GM19193 (cell line): Measurements from ENCODE around the gene TPRX2.

Experiments used
- POLR2A ChIP-seq: IDR thresholded peaks from 4 replicates; pipeline ENCODE4 v1.6.1; 2011; ENCODE audit not compliant: insufficient read depth, insufficient read length; ENCODE audit errors: extremely low read depth

TPRX2 gene

DNA sequence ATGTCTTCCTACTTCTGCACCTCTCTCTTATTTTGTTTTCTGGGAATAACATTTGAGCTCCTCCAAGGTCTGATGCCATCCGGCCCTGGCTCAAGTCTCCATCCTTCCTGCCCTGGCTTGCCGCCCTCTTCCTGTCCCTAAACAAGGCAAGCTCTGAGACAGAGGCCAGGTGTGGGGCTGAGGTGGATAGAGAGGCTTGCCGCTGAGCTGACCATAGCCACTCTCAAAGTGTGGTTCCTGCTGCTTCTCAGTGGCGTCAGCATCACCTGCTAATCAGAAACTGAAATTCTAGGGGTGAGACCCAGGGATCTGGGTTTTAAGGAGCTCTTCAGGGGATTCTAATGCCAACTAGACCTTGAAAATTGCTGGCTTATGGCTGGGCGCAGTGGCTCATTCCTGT is 6.0 kb upstream of the TPRX2 start:
- no peak for TF ChIP-seq POLR2A

DNA sequence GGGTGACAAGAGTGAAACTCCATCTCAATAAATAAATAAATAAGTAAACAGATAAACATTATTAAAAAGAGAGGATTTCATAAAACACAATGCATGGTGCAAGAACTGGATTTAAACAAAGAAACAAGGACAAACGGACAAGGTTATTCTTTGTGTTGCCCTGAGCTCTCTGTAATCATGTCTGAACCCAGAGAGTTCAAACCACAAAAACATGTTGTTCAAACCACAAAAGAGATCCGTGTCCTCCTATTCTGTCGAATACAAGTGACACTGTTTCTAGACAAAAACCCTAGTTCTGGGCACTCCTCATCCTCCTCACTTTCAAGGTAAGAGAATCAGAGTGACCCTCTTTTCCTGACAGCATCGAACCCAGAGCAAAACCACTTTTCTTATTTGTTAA is 4.6 kb upstream of the TPRX2 start:
- no peak for TF ChIP-seq POLR2A

GRCh38 chr19:47860602-47861297 is 1.7 kb downstream of the TPRX2 start:
- TF ChIP-seq POLR2A: no peak

DNA sequence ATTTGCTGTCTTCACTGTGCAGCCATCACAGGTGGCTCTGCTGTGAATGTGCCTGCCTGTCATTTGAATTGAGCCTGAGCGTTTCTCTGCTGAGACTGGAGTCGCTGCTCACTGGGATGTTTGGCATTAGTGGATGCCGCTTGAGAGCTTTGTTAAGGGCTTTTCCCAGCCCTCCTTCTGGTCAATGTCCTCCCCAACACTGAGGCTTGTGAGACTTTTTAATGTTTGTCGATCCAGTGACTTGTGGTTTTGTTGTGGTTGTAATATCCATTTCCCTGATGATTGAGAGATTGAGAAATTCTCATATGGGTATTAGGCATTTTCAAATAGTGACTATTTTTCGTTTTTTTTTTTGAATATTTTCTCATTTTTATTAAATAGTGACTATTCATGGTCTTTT is 2.6 kb downstream of the TPRX2 start:
- TF ChIP-seq POLR2A: no peak

DNA sequence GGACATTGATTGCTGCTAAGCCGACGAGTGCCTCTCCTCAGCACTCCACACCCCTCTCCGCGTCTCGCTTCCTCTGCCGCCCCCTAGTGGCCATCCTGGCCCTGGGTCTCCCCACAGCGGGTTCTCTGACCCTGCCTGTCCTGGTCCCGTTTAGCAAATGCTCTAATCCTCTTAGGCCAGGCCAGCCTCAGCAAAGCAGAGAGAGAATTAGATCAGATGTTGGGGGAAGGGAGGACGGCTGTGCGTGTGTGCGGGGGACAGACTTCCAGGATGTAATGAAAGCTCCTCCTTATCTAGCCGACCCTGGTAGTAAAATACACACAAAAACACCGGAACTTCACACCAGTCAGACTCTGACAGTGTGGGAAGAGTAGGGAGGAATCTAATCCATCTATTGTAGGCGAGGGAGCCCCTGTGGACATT is 4.5 kb downstream of the TPRX2 start:
- TF ChIP-seq POLR2A: no peak

DNA sequence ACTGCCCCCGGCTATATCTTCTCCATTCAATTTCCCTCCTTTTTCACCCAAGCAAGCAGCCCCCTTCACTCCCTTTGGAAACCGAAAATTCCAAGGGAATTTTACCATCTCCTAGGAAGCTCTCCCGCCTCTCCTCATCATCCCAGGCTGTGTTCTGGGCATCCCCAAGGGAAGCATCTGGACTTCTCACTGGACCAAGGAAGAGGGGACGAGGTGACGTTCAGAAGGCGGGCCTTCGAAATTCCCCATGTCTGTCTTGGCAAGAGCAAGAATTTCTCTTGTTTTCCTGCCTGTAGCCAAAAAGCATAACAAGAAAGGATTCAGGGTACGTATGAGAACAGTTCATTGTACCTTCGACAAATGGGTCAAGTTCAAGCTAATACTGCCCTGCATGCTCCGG is 6.1 kb downstream of the TPRX2 start:
- no peak for TF ChIP-seq POLR2A

GRCh38 chr19:47878906-47879305 is 19.9 kb downstream of the TPRX2 start:
- TF ChIP-seq POLR2A: no peak

DNA sequence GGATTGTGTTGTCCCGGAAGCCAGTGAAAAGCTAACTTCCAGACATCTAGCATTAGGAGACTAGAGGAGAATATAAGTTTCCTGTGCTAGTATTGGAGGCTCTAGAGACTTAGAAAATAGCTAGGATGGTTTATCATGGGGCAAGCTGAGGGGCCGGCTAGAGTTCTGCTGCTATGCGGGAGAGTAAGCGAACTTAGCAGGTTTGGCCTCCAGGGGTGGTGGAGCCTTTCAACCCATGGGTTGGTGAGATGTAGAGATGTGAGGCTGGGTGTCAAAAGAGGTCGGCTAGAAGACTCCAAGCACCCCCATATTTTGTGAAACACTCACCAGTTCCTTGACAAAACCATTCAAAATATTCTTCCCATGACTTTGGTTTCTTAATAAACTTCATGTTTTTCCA is 22.7 kb downstream of the TPRX2 start:
- no peak for TF ChIP-seq POLR2A

DNA sequence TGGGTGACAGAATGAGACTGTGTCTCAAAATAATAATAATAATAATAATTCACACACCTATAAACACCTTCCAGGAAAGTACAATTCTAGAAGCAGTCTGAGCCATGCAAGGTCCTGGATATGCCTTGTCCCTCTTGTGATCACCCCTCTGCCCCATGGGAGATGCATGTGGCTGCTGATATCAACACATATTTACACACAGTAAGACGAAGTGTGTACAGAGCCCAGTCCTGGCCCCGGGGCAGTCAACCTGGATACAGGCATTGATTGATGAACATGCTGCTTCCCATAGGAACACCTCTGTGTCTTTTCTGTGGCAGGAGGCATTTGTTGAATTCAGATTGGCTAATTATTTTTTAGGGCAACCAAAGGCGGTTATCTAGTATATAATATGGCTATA is 23.9 kb downstream of the TPRX2 start:
- TF ChIP-seq POLR2A: no peak

GRCh38 chr19:47885067-47885463 is 26.0 kb downstream of the TPRX2 start:
- TF ChIP-seq POLR2A: no peak

DNA sequence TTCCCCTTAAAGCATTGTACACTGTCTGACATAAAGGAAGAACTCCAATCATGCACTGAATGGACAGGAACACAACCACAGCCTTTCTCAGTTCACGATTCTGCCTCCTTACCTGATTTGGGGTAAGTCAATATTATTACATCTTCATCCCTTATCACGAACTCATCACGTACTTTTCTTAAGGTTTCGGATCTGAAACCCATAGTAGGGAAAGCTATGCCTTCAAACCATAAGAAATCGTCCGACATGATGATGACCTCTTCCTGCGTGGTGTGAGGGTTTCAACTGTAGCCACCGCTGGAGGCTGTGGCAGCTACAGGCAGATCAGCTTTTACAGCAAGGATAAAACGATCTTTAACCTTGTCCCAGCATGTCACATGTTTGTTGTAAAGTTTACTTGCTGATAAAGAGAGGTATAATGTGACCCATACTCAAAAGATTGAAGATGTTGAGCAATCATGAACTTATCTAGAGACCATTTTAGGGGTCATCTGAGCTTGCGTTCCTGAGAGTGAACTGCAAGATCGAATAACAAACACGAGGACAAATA is 27.1 kb downstream of the TPRX2 start, which contains the start of gene SULT2A1:
Gene SULT2A1 (minus strand): TSS at position 306 of the 550 bp plus-strand sequence. CDS start 58 bp downstream, at position 248.
- no peak for TF ChIP-seq POLR2A

- no peak for TF ChIP-seq POLR2A
Observed at GRCh38 chr19:47890865-47891621, 32.0 kb downstream of the TPRX2 start.

DNA sequence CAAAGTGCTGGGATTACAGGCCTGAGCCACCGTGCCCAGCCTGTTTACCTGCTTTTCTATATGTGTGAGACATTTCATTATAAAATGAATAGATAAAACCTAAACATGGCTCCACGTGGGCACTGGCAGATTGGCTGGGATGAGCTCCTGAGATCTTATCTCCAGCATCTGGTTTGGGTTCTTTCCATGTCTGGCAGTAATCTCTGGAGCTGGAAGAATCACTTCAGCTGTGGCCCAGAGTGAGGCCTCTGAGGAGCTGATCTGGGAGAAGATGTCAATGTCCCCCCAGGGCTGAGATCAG is 32.5 kb downstream of the TPRX2 start:
- no peak for TF ChIP-seq POLR2A

- no peak for TF ChIP-seq POLR2A
Observed at GRCh38 chr19:47891923-47892666, 33.1 kb downstream of the TPRX2 start.

DNA sequence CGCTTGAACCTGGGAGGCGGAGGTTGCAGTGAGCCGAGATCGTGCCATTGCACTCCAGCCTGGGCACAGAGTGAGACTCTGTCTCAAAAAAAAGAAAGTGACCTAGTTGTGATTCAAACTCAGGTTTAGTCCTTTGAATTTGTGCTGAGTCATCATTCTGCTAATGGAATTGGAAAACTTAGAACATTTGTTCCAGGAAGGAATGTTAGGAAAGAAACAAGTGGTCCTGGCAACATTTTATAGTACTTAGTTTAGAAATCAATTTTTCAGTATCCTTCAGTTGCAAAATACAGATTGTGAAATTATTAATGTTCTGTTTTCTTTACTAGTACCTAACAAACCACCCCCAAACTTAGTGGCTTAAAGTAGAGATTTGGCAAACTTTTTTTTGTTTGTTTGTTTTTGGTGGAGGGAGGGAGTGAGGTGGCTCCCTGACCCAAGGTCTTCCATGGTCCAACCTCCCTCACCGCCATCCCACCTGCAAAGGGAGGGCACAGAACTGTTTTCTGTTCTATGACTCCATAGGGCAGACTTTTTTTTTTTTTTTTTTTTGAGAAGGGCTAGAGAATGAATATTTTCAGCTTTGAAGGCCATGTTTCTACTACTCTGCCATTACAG is 36.2 kb downstream of the TPRX2 start:
- TF ChIP-seq POLR2A: no peak

- TF ChIP-seq POLR2A: no peak
Observed at GRCh38 chr19:47896019-47896418, 37.0 kb downstream of the TPRX2 start.

- no peak for TF ChIP-seq POLR2A
Observed at GRCh38 chr19:47896773-47897172, 37.7 kb downstream of the TPRX2 start.
